Right lobe of liver (tissue), 4 donors: ENCODE data around the gene IL17B.

ENCODE experiments used
- POLR2A ChIP-seq: fragments of 450-650 bp; IDR thresholded peaks from one replicate; pipeline ENCODE4 v1.6.1; 2017; ENCODE audit warnings: antibody characterized with exemption, mild to moderate bottlenecking
- TF ChIP-seq, protein P1 (sequence below), 4 donors: fragments of 200-600 bp in 3 of 4; fragments of 450-650 bp in 1 of 4; IDR thresholded peaks; one replicate each; pipeline versions ENCODE4 v1.5.1 to v1.8.0; 2016 to 2022; ENCODE audit warnings: antibody characterized with exemption in 4 of 4, mild to moderate bottlenecking in 2 of 4
- donor health status: DM: no; HTN: no; CAD: no.
- donor health status: DM: no; HTN: no; CAD: no.
- donor health status: DM: no; HTN: yes; CAD: no.

GRCh38 chr5:149365418-149365817, 13.7 kb downstream of the IL17B start:
- TF ChIP-seq, protein P1, sequence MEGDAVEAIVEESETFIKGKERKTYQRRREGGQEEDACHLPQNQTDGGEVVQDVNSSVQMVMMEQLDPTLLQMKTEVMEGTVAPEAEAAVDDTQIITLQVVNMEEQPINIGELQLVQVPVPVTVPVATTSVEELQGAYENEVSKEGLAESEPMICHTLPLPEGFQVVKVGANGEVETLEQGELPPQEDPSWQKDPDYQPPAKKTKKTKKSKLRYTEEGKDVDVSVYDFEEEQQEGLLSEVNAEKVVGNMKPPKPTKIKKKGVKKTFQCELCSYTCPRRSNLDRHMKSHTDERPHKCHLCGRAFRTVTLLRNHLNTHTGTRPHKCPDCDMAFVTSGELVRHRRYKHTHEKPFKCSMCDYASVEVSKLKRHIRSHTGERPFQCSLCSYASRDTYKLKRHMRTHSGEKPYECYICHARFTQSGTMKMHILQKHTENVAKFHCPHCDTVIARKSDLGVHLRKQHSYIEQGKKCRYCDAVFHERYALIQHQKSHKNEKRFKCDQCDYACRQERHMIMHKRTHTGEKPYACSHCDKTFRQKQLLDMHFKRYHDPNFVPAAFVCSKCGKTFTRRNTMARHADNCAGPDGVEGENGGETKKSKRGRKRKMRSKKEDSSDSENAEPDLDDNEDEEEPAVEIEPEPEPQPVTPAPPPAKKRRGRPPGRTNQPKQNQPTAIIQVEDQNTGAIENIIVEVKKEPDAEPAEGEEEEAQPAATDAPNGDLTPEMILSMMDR (IDR thresholded peaks at IDR 0.05): no peak
- TF ChIP-seq POLR2A: no peak
